ENCODE results near the gene CENPO.
"Not testable (repeated sequence)": the region's sequence is repeated elsewhere in the genome, so short reads cannot be mapped to it uniquely, and the experiment has no call there.

Gene CENPO

GRCh38 chr2:24788816-24789215, 4.4 kb upstream of the CENPO start:
- DNase-seq (ENCODE audit: low read depth in 2 of 2) = no peak

GRCh38 chr2:24791452-24791851, 1.8 kb upstream of the CENPO start:
- no peak for DNase-seq (ENCODE audit: low read depth in 2 of 2)

GRCh38 chr2:24792542-24792873, 717 bp upstream of the CENPO start:
- no peak for DNase-seq (ENCODE audit: low read depth in 2 of 2)

- no peak for DNase-seq (ENCODE audit: low read depth in 2 of 2)
Observed at GRCh38 chr2:24793761-24794435, 673 bp downstream of the CENPO start.

GRCh38 chr2:24797644-24798043, 4.4 kb downstream of the CENPO start:
- no peak for DNase-seq (ENCODE audit: low read depth in 2 of 2)

- DNase-seq (ENCODE audit: low read depth in 2 of 2) = not testable (repeated sequence)
Observed at GRCh38 chr2:24800487-24800886, 7.3 kb downstream of the CENPO start.

GRCh38 chr2:24805811-24806660, 12.8 kb downstream of the CENPO start:
- not testable (repeated sequence) for DNase-seq (ENCODE audit: low read depth in 2 of 2)

- DNase-seq (ENCODE audit: low read depth in 2 of 2) = no peak
Observed at GRCh38 chr2:24806661-24807036, 13.4 kb downstream of the CENPO start.

GRCh38 chr2:24809316-24810007, 16.2 kb downstream of the CENPO start:
- DNase-seq (ENCODE audit: low read depth in 2 of 2) = no peak

- no peak for DNase-seq (ENCODE audit: low read depth in 2 of 2)
Observed at GRCh38 chr2:24813691-24814137, 20.5 kb downstream of the CENPO start.

GRCh38 chr2:24814516-24814915, 21.3 kb downstream of the CENPO start:
- DNase-seq (ENCODE audit: low read depth in 2 of 2) = no peak

- DNase-seq (ENCODE audit: low read depth in 2 of 2) = no peak
Observed at GRCh38 chr2:24815171-24815570, 21.9 kb downstream of the CENPO start.

- no peak for DNase-seq (ENCODE audit: low read depth in 2 of 2)
Observed at GRCh38 chr2:24816404-24816803, 23.2 kb downstream of the CENPO start.

GRCh38 chr2:24816884-24817283, 23.7 kb downstream of the CENPO start:
- DNase-seq (ENCODE audit: low read depth in 2 of 2) = no peak

- no peak for DNase-seq (ENCODE audit: low read depth in 2 of 2)
Observed at GRCh38 chr2:24818721-24819167, 25.5 kb downstream of the CENPO start.

- no peak for DNase-seq (ENCODE audit: low read depth in 2 of 2)
Observed at GRCh38 chr2:24819442-24820174, 26.4 kb downstream of the CENPO start.

GRCh38 chr2:24820175-24820513, 26.9 kb downstream of the CENPO start:
- no peak for DNase-seq (ENCODE audit: low read depth in 2 of 2)

- DNase-seq (ENCODE audit: low read depth in 2 of 2) = no peak
Observed at GRCh38 chr2:24820598-24821432, 27.6 kb downstream of the CENPO start.

GRCh38 chr2:24821433-24821891, 28.2 kb downstream of the CENPO start:
- DNase-seq (ENCODE audit: low read depth in 2 of 2) = no peak

- DNase-seq (ENCODE audit: low read depth in 2 of 2) = no peak
Observed at GRCh38 chr2:24822049-24822706, 29.0 kb downstream of the CENPO start.

All from stimulated activated CD8-positive, alpha-beta memory T cell treated with anti-CD3 and anti-CD28 coated beads, Interleukin-2, amount 100 ng/mL, for 1 hour (primary cell).